ENCODE measurements around the gene GPR135.

The GPR135 gene

GRCh38 chr14:59419303-59419702 is 45.9 kb downstream of the GPR135 start:
- no peak for DNase-seq

GRCh38 chr14:59417311-59417710 is 47.9 kb downstream of the GPR135 start:
- DNase-seq = no peak

GRCh38 chr14:59415836-59416602 is 49.2 kb downstream of the GPR135 start:
- DNase-seq = no peak

Measured in DMS153 (cell line).